Anterior cingulate cortex (tissue), 58 donors: Measurements from ENCODE around the gene GP5.

Experiments
- DNase-seq, 58 donors: peaks; one replicate each; lab custom pipeline; 2025; lab: John Stamatoyannopoulos, UW

GP5 gene

DNA sequence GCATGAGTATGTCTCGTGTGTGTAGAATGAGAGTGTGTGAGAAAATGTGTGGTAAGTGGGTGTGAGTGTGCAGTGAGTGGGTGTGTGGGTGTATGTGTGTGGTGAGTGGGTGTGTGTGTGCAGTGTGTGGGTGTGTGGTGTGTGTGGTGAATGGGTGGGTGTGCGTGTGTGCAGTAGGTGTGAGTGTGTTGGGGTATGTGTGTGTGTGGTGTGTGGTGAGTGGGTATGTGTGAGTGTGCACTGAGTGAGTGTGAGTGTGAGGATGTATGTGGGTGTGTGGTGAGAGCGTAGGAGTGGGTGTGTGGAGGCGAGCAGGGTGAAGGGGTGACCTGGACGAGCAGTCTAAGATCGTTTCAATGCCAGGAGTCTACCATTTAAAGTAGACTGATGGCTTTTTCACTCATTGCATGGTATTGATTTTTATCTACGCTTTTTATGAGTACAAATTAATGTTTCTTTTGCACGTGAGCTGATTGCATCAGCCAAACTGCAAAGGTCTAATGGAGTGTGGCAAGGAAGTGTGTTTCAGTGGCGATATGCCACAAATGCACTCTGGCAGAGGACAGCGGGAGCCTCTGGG, 46.3 kb downstream of the GP5 start:
- DNase-seq = no peak

DNA sequence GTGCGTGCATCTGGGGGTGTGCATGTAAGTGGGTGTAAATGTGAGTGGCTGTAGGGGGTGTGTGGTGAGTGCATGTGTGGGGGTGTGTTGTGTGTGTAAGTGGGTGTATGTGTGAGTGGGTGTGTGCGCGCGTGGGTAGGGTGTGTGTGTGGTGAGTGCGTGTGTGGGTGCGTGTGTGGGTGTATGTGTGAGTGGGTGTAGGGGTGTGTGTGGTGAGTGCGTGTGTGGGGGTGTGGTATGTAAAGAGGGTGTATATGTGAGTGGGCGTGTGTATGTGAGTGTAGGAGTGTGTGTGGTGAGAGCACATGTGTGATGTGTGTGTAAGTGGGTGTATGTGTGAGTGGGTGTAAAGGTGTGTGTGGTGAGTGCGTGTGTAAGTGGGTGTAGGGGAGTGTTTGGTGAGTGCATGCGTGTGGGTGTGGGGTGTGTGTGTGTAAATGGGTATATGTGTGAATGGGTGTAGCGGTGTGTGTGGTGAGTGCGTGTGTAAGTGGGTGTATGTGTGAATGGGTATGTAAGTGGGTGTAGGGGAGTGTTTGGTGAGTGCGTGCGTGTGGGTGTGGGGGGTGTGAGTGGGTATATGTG, 47.0 kb downstream of the GP5 start:
- DNase-seq = no peak

DNA sequence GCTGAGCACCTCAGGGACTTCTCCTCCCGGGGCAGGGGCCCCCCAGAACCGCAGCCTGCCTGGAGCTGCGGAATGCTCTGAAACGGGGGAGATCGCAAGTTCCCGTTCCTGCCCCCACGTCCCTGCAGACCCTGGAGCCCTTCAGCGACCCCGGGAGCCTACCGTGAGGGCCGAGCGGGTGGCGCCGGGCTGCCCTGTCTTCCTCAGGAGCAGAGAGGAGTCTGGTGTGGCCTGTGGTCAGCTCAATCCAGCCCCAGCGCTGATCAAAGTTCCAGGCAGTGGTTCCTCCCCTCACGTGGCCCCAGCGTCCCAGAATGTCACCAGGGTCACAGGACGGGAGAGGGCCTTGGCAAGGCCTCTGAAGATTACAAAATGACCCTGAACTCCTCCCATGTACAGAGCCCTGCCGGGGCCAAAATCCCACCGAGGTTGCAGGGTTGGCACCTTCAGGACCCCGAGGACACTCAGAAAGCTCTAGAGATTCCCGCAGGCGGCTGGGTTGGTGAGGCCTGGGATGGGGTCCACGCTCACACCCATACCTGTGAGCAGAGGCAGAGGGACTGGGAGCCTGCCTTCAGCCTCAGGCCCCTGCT, 47.9 kb downstream of the GP5 start, which contains the start of gene CPN2:
CPN2 (minus strand) TSS at position 249 of the 593 bp plus-strand sequence. CDS start 8,626 bp downstream, outside the sequence.
- no peak for DNase-seq

DNA sequence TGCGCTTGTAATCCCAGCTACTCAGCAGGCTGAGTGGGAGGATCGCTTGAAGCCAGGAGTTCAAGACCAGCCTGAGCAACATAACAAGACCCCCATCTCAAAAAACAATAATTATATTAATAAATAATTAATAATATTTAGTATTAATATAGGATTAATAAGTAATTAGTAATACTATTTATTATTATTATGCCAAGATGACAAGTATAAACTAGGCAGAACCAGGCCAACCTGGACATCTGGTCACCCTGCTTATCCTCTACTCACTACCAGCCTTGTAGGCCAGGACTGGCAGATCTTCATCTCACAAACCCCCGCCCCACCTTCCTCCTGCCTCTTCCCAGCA, 48.4 kb downstream of the GP5 start:
- DNase-seq = no peak

DNA sequence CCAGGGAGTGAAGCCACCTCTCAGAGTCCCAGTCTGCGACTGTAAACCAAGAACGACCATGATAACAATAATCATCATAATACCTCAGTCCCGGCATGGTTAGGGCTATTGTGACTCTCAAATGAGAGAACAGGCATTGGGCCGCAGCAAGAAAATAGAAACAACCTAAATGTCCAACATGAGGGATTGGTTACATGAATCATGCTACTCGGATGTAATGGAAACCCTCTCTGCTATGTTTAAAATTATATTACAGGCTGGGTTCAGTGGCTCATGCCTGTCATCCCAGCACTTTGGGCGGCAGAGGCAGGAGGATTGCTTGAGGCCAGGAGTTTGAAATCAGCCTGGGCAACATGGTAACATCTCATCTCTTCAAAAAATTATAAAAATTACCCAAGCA, 50.7 kb downstream of the GP5 start:
- DNase-seq = no peak

DNA sequence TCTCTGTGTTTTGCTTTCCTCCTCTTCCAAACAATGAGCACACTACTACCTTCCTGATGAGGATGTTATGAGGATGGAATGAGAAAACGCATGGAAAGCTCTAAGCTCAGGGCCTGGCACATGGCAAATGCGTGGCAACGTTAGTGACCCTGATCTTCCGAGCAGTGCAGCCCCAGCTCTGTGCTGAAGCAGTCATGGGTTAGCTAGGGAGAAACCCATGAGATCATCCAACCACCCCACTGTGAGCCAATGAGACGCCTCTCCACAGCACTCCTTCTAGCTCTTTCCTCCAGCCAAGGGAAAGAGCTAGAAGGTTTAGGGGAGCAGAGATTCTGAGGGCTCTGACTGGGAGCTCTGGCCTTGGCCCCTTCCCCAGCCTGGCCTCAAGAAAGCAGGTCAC, 52.4 kb downstream of the GP5 start:
- no peak for DNase-seq

DNA sequence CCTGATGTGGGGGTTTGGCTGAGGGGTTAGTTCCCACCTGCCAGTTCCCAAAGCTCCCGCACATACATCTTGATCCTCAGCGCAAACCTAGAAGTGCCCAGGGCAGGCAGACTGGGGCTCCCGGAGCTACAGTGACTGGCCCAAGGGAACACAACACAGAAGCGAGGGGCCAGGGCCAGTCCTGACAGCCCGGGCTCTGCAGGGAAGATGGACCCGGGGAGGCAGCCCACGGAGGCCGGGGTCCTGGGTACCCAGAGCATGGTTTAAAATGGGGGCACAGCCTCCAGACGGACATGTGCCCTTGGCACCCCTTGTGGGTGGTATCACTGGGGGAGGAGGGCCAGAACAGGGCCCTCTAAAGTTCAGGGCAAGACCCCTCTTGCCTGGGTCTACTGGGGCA, 53.0 kb downstream of the GP5 start:
- no peak for DNase-seq
